Measurements from ENCODE around the gene UNC93B1.

The UNC93B1 gene

GRCh38 chr11:68006606-68007166 lies 2.8 kb upstream of the UNC93B1 start:
- Histone ChIP-seq H3K4me1 (ENCODE audit: control insufficient read depth in 1 of 2, insufficient read depth in 1 of 2, low read depth in 1 of 2, low read length in 1 of 2) (peaks cover 58 to 64% of the 10 kb centered on the region in 2 experiments), H3K4me3 (ENCODE audit: low read depth in 1 of 2, low read length in 1 of 2) (no peak overlapping the region), H3K9me3 (no peaks in the 10 kb centered on the region), H3K36me3 (no peaks in the 10 kb centered on the region), H3K27ac (no peak overlapping the region), H3K27me3 (no peaks in the 10 kb centered on the region)
- TF ChIP-seq, protein P1, sequence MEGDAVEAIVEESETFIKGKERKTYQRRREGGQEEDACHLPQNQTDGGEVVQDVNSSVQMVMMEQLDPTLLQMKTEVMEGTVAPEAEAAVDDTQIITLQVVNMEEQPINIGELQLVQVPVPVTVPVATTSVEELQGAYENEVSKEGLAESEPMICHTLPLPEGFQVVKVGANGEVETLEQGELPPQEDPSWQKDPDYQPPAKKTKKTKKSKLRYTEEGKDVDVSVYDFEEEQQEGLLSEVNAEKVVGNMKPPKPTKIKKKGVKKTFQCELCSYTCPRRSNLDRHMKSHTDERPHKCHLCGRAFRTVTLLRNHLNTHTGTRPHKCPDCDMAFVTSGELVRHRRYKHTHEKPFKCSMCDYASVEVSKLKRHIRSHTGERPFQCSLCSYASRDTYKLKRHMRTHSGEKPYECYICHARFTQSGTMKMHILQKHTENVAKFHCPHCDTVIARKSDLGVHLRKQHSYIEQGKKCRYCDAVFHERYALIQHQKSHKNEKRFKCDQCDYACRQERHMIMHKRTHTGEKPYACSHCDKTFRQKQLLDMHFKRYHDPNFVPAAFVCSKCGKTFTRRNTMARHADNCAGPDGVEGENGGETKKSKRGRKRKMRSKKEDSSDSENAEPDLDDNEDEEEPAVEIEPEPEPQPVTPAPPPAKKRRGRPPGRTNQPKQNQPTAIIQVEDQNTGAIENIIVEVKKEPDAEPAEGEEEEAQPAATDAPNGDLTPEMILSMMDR (IDR thresholded peaks at IDR 0.05): no peak

GRCh38 chr11:68004551-68005335 lies 846 bp upstream of the UNC93B1 start:
- H3K4me1 ChIP-seq (ENCODE audit: control insufficient read depth in 1 of 2, insufficient read depth in 1 of 2, low read depth in 1 of 2, low read length in 1 of 2): peaks cover 40 to 47% of the 10 kb centered on the region in 2 experiments
- H3K9me3 ChIP-seq: no peaks in the 10 kb centered on the region
- H3K27me3 ChIP-seq: no peaks in the 10 kb centered on the region
- H3K27ac ChIP-seq: peak overlapping the region; percentile 96
- H3K36me3 ChIP-seq: peaks cover 2% of the 10 kb centered on the region
- TF ChIP-seq, protein P1 (IDR thresholded peaks at IDR 0.05): no peak
- peak overlapping the region in 1 of 2 experiments; percentile 88 for H3K4me3 ChIP-seq (ENCODE audit: low read depth in 1 of 2, low read length in 1 of 2)

DNA sequence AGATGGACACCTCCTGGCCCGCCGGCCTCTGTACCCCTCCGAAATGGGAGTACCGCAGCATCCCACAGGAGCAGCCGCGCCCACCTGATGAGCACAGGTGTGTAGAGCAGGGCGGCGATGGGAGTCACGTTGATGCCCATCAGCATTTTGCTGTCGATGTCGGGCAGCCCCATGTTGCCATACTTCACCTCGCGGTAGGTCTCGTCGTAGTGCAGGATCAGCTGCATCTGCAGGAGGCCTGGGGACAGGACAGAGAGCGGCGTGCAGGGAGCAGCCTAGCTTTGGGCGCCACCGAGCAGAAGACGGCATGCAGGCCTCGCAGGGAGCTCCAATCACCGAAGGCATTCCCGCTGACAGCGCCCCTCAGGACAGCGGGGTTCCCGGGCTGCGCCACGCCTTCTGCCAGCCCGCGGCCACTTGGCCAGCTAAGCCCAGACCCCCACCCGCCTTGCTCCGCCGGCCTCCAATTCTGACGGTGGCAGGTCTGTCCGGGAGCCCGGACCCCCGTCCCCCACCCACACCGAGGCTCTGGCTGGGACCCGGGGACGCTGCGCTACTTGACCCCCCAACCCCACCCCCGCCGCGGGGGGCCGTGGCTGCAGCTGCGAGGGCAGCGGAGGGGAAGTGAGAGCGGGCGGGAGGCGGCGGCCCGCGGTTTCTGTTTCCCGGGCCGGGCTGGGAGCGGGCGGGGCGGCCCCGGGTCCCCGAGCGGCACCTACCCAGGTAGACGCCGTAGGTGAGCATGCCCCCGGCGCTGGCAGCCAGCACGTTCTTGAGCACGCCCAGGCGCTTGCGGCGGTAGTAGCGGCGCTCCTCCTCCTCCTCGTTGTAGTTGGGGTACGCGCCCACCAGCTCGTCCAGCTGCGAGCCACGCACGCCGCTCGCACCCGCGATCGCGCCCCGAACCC lies 705 bp downstream of the UNC93B1 start:
- Histone ChIP-seq H3K4me1 (ENCODE audit: control insufficient read depth in 1 of 2, insufficient read depth in 1 of 2, low read depth in 1 of 2, low read length in 1 of 2) (peaks cover 27 to 31% of the 10 kb centered on the region in 2 experiments), H3K9me3 (no peaks in the 10 kb centered on the region), H3K36me3 (peaks cover 18% of the 10 kb centered on the region), H3K27me3 (no peaks in the 10 kb centered on the region), H3K4me3 (ENCODE audit: low read depth in 1 of 2, low read length in 1 of 2) (peak overlapping the region; percentile 59 to 88), H3K27ac (peak overlapping the region; percentile 96)
- TF ChIP-seq, protein P1 (IDR thresholded peaks at IDR 0.05): no peak

GRCh38 chr11:68002575-68002937 lies 1.3 kb downstream of the UNC93B1 start:
- TF ChIP-seq, protein P1 (IDR thresholded peaks at IDR 0.05): no peak
- Histone ChIP-seq H3K4me1 (ENCODE audit: control insufficient read depth in 1 of 2, insufficient read depth in 1 of 2, low read depth in 1 of 2, low read length in 1 of 2) (peaks cover 29% of the 10 kb centered on the region in 2 experiments), H3K4me3 (ENCODE audit: low read depth in 1 of 2, low read length in 1 of 2) (peak overlapping the region; percentile 59 to 88), H3K9me3 (no peaks in the 10 kb centered on the region), H3K27me3 (no peaks in the 10 kb centered on the region), H3K36me3 (peaks cover 24% of the 10 kb centered on the region), H3K27ac (peak overlapping the region; percentile 96)

DNA sequence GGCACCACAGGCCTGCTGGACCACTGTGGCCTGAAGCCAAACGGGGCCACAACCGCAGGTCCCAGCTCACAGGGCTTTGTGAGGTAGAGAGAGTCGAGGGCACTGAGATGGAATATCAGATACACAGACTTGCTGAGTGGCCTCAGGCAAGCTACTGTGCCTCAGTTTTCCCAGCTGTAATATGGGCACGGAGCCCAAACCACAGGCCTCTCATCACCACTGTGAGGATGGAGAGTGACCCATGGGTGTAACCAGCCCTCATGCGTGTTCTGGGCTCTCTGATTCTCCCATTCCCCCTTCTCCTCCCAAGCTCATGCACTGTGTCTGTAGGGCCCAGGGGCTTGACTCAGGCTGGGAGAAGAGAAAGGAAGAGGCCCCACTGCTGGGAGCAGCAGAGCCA lies 4.2 kb downstream of the UNC93B1 start:
- TF ChIP-seq, protein P1 (IDR thresholded peaks at IDR 0.05): no peak
- H3K27me3 ChIP-seq: no peaks in the 10 kb centered on the region
- H3K9me3 ChIP-seq: no peaks in the 10 kb centered on the region
- peaks cover 27 to 29% of the 10 kb centered on the region in 2 experiments for H3K4me1 ChIP-seq (ENCODE audit: control insufficient read depth in 1 of 2, insufficient read depth in 1 of 2, low read depth in 1 of 2, low read length in 1 of 2)
- H3K27ac ChIP-seq: no peak overlapping the region
- peaks cover 53% of the 10 kb centered on the region for H3K36me3 ChIP-seq
- no peak overlapping the region for H3K4me3 ChIP-seq (ENCODE audit: low read depth in 1 of 2, low read length in 1 of 2)
